Measurements from ENCODE around the gene RPS2. TPM values are rescaled to one million over a fixed set of nuclear protein-coding genes. Genes with fewer than 3 reads are reported as not detected.

Gene RPS2
- total RNA-seq, 1 experiment from 2014 or later: 5,018 TPM

DNA sequence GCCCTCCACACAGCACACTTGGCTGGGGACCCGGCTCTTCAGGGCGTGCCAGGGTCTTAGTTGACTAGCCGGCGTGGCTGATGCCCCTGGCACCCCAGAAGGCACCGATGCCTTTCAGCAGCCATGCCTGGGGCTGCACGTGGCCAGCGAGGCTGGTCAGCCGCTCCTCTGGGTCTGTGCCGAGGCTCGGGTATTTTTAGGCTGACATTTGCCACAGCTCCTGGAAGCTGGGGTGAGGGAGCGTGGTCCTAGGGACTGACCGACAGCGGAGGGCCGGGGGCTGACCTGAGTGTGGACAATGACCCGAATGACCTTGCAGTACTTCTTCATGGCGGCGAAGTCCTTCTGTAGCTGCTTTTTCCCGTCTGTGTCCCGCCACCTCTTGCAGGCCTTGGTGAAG, 14.1 kb downstream of the RPS2 start:
- H3K4me3 ChIP-seq (ENCODE audit: insufficient read depth, low read depth, low read length): no peak overlapping the region
- no peak for DNase-seq
- no peaks in the 10 kb centered on the region; the same call in 1 of the 2 replicates for H3K27me3 ChIP-seq (ENCODE audit: control insufficient read depth, insufficient read depth, low read length)

DNA sequence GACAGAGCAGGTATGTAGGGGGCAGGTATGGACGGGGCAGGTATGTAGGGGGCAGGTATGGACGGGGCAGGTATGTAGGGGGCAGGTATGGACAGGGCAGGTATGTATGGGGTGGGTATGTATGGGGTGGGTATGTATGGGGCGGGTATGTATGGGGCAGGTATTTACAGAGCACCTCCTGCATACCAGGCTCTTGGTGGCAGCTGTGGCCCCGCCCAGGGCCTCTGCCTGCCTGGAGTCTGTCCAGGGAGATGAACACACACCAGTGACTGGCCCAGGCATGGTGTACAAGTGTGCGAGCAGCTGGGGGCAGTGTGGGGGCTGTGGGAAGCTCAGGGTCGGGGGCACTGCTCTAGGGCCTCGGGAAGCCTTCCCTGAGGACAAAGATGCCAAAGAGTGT, 14.6 kb downstream of the RPS2 start:
- no peak for DNase-seq
- Histone ChIP-seq H3K4me3 (ENCODE audit: insufficient read depth, low read depth, low read length) (no peak overlapping the region), H3K36me3 (replicated peaks; ENCODE audit: control insufficient read depth, insufficient read depth, low read length) (no peaks in the 10 kb centered on the region)

More for the DNA sequence above, 14.1 kb downstream of the RPS2 start:
- no peaks in the 10 kb centered on the region for H3K36me3 ChIP-seq (replicated peaks; ENCODE audit: control insufficient read depth, insufficient read depth, low read length)

DNA sequence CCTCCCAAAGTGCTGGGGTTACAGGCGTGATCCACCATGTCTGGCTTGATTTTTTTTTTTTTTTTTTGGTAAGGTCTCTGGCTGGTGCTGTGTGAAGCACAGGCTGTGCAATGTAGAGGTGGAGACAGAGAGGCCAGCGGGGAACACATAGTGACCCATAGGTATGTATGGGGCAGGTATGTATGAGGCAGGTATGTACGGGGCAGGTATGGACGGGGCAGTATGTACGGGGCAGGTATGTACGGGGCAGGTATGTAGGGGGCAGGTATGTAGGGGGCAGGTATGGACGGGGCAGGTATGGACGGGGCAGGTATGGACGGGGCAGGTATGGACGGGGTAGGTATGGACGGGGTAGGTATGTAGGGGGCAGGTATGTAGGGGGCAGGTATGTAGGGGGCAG, 15.1 kb downstream of the RPS2 start:
- H3K27me3 ChIP-seq (ENCODE audit: control insufficient read depth, insufficient read depth, low read length): no peaks in the 10 kb centered on the region; the same call in 1 of the 2 replicates
- H3K4me3 ChIP-seq (ENCODE audit: insufficient read depth, low read depth, low read length): no peak overlapping the region
- H3K36me3 ChIP-seq (replicated peaks; ENCODE audit: control insufficient read depth, insufficient read depth, low read length): no peaks in the 10 kb centered on the region
- DNase-seq: no peak

More for the DNA sequence above, 14.6 kb downstream of the RPS2 start:
- no peaks in the 10 kb centered on the region; the same call in 1 of the 2 replicates for H3K27me3 ChIP-seq (ENCODE audit: control insufficient read depth, insufficient read depth, low read length)

DNA sequence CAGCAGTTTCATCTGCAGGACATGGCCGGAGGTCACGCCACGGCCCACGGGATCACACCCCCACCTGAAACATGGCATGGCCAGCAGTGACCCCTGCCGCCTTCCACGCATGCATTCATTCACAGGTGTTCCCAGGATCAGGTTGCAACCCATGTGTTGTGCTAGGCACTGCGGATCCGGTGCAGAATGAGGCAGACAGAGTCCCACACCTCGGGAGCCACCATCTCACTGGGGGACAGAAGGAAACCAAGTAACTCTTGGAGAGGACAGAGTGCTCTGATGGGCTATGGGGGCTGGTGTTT, 17.3 kb downstream of the RPS2 start:
- Histone ChIP-seq H3K27me3 (ENCODE audit: control insufficient read depth, insufficient read depth, low read length) (peaks cover 1% of the 10 kb centered on the region; the same call in 1 of the 2 replicates), H3K36me3 (replicated peaks; ENCODE audit: control insufficient read depth, insufficient read depth, low read length) (no peaks in the 10 kb centered on the region)
- no peak for DNase-seq

DNA sequence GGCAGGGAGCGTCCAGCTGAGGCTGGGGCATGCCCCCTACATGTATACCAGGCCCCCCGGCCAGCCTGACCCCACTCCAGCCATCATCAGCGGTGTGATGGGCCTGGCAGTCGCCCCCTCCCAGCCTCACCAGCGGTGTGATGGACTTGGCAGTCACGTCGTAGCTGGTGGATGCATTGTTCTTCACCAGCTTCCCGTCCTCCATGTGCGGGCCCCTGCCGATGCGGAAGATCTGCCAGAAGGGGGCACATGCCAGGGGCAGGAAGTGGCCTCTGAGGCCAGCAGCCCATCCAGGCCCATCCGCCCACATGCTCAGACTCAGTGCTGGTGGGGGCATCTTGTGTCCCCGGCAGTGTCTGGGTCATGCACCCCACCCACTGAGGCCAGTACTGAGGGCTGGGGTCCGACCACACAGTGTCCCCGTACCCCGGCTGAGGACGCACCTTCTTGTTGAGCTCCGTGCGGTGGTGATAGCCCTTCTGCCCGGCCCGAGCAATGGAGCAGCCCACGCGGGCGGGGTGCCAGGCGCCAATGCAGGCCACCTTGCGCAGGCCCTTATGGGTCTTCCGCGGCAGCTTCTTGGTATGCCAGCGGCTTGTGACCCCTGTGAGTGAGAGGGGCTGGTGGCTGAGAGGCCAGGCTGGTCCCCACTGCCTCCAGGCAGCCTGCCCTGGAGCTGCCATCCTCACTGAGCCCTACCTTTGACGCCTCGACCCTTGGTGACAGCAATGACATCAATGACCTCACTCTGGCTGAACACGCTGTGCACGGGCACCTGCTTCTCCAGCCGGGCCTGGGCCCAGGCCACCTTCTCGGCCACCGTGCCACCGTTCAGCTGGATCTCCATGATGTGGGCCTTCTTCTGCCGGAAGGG, 17.9 kb downstream of the RPS2 start:
- peaks cover 3% of the 10 kb centered on the region; the same call in 1 of the 2 replicates for H3K27me3 ChIP-seq (ENCODE audit: control insufficient read depth, insufficient read depth, low read length)
- no peak overlapping the region for H3K4me3 ChIP-seq (ENCODE audit: insufficient read depth, low read depth, low read length)
- DNase-seq: peak; percentile 72
- no peaks in the 10 kb centered on the region for H3K36me3 ChIP-seq (replicated peaks; ENCODE audit: control insufficient read depth, insufficient read depth, low read length)

More for the DNA sequence above, 17.3 kb downstream of the RPS2 start:
- H3K4me3 ChIP-seq (ENCODE audit: insufficient read depth, low read depth, low read length): no peak overlapping the region

DNA sequence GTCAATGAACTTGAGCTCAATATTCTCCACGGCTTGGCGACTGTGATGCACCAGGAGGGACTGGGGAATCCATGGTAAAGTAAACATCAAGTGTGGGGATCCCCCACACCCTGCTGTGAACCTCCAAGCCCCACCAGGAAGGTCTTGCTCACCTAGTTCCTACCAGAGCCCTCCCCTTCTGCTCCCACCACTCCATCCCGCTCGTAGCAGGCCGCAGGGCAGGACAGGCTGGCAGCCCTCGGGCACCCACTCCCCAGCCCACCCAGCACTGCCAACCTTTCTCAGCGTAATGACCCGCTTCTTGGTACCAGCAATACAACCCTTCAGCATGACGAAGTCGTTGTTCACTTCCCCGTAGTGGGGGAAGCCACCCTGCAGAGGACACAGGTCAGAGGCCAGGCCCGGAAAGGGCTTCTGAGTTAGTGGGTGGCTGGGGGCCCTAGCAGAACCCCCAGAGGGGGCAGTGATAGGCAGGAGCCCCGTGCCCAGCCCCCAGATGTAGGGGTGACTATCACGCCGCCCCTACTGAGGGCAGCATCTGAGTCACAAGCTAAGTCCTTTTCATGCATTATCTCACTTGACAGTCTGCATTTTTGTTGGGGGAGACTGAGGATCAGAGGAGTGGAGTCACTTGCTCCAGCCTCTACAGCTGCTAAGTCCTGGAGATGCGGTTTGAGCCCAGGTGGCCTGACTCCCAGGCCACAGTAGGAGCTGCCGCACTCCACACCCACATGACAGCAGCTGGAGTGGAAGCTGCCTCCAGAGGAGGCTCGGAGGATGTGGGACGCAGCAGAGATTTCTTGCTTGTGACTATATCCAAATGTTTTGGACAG, 18.9 kb downstream of the RPS2 start:
- DNase-seq: no peak
- 0 out of 2 replicates have a peak, but pooled peaks cover under 1% of the 10 kb centered on the region for H3K36me3 ChIP-seq (replicated peaks; ENCODE audit: control insufficient read depth, insufficient read depth, low read length)
- H3K4me3 ChIP-seq (ENCODE audit: insufficient read depth, low read depth, low read length): no peak overlapping the region
- peaks cover 3% of the 10 kb centered on the region; the same call in 1 of the 2 replicates for H3K27me3 ChIP-seq (ENCODE audit: control insufficient read depth, insufficient read depth, low read length)

DNA sequence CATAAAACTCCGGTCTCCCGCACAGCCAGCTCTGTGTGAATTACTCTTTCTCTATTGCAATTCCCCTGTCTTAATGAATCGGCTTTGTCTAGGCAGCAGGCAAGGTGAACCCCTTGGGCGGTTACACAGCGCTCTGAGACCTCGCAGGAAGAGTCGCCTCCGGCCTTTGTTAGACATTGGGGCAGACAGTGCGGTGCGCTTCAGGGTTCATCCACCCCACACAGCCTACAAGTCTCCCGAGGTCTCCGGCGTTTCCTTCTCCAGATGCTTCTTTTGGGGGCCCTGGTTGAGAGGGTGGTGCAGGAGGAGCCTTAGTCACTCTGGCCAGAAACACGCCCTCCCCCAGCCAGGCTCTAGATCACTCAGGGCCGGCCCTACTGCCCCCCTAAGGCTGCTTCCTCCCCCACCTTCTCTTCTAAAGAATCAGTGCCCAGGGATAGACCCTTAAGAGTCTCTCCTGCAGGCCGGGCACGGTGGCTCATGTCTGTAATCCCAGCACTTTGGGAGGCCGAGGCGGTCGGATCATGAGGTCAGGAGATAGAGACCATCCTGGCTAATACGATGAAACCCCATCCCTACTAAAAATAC, 19.9 kb downstream of the RPS2 start:
- no peak for DNase-seq
- H3K36me3 ChIP-seq (replicated peaks; ENCODE audit: control insufficient read depth, insufficient read depth, low read length): peaks cover 4% of the 10 kb centered on the region
- no peak overlapping the region for H3K4me3 ChIP-seq (ENCODE audit: insufficient read depth, low read depth, low read length)
- peaks cover 3% of the 10 kb centered on the region; the same call in 1 of the 2 replicates for H3K27me3 ChIP-seq (ENCODE audit: control insufficient read depth, insufficient read depth, low read length)

DNA sequence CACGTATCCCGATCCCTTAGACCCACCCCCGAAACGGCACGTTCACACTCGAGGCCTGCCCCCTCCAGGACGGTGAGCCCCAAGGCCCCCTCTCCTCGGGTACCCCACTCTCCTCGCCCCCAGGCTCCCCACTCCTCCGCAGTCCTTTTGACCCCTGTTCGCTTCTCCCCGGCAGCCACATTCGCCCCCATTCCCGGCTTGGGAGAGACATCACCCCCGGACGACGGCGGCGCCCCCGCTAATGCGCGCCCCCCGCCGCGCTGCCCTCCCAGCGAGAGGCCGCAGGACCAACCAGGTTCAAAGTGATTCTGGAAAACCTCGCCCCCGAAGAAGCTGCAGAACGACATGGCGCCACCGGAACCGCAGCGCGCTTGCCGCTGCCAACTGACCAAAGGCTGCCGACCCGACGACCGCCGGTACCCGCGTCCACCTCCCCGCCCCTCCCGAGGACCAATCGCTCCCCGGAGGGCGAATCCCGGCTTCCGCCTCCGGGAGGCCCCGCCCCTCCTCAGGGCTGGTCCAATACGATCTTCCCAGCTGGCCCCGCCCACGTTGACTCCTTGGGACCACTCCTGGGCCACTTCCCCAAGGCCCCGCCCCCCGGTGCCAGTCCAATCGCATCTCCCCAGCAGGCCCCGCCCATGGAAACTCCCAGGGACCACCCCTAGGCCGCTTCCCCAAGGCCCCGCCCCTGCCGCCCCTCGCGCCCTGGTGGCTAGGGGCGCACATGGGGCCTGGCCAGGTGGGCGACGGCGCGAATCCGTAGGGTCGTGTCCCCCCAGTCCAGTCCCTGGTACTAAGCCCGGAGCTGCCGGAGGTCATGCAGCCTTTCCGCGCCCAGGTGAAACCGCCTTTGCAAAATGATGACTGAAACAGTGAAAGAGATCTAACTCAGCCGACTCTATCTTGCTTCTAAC, 21.6 kb downstream of the RPS2 start, which contains the start of gene MSRB1:
MSRB1 (minus strand) TSS at position 390 of the 917 bp plus-strand sequence; CDS start at position 347, 43 bp downstream.
- Histone ChIP-seq H3K27me3 (ENCODE audit: control insufficient read depth, insufficient read depth, low read length) (peaks cover 3% of the 10 kb centered on the region; the same call in 1 of the 2 replicates), H3K4me3 (ENCODE audit: insufficient read depth, low read depth, low read length) (peak within 1 kb of the TSS; percentile 76), H3K36me3 (replicated peaks; ENCODE audit: control insufficient read depth, insufficient read depth, low read length) (peaks cover 8% of the 10 kb centered on the region)
- peak; percentile 100 for DNase-seq

DNA sequence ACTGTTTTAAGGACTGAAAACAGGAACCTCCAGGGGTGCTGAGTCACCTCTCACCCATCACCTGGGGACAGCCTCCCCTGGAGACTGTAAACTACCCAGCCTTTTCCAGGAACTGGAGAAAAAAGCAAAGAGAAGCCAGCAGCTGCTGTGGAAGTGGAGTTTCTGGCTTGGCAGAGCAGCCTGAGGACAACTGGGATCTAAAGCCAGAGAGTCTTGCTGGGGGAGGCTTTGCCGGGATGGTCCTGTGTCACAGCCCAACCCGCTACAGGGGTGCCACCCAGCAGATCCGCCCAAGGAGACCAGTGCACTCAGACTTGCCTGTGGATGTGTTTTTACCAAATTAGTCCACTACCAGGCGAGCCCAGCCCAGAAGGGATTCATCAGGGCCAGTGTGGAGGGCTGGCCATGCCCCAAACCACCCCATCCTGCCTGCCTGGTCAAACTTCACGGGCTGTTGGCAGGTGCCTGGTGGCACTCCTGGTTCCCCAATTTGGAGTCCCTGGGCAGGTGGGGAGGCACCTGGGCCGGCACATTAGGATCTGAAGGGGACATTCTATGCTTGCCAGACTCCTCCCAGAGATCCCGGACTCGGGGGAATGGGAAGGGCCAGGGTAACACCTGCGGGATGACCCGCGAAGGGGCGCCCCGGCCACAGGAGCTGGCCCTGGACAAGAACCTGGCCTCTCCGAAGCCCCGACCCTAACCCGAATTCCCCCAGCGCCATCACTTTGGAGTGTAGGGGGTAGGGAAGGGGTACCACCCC, 22.4 kb downstream of the RPS2 start:
- H3K4me3 ChIP-seq (ENCODE audit: insufficient read depth, low read depth, low read length): peak overlapping the region; percentile 76
- peaks cover 3% of the 10 kb centered on the region; the same call in 1 of the 2 replicates for H3K27me3 ChIP-seq (ENCODE audit: control insufficient read depth, insufficient read depth, low read length)
- H3K36me3 ChIP-seq (replicated peaks; ENCODE audit: control insufficient read depth, insufficient read depth, low read length): peaks cover 8% of the 10 kb centered on the region
- peak; percentile 73 for DNase-seq

DNA sequence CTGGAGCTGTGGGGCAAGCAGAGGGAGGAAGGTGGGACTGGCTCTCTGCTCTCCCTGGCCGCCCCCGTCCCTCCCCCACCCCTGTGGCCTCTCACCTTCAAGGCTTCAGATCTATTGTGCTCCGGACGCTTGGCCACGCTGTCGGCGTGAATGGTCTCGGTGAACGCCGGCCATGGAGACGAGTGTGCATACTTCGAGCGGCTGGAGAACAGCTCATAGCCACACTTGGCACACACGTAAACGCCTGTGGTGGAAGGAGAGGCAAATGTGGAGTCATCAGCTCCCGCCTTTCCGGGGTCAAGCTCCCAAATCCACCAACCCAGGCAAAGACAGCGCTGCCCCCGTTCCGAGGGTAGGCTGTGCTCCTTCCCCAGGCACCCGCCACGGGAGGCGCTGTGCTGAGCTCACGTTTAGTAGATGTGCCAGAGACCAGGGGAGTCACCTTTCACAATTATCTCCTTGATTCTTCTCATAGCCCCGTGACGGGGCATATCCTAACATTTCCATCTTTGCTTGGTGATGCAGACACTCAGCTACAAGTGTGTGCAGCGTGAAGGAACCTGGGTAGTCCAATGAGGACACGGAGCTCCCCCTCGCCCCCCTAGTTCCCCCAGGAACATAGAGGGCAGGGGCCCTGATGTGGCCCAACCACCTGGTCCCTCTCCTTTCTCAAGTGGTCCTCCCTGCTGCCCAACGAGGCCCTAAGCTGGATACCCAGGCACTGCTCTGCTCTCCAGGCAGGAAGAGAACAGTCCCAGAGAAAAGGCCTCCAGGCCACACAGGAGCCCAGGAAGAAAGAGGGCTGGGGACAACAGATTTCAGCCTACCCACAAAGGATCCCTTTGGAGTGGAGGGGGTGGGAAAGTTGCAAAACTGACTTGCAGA, 23.2 kb downstream of the RPS2 start:
- Histone ChIP-seq H3K36me3 (replicated peaks; ENCODE audit: control insufficient read depth, insufficient read depth, low read length) (peaks cover 8% of the 10 kb centered on the region), H3K27me3 (ENCODE audit: control insufficient read depth, insufficient read depth, low read length) (peaks cover 3% of the 10 kb centered on the region; the same call in 1 of the 2 replicates), H3K4me3 (ENCODE audit: insufficient read depth, low read depth, low read length) (no peak overlapping the region)
- peak; percentile 79 for DNase-seq

DNA sequence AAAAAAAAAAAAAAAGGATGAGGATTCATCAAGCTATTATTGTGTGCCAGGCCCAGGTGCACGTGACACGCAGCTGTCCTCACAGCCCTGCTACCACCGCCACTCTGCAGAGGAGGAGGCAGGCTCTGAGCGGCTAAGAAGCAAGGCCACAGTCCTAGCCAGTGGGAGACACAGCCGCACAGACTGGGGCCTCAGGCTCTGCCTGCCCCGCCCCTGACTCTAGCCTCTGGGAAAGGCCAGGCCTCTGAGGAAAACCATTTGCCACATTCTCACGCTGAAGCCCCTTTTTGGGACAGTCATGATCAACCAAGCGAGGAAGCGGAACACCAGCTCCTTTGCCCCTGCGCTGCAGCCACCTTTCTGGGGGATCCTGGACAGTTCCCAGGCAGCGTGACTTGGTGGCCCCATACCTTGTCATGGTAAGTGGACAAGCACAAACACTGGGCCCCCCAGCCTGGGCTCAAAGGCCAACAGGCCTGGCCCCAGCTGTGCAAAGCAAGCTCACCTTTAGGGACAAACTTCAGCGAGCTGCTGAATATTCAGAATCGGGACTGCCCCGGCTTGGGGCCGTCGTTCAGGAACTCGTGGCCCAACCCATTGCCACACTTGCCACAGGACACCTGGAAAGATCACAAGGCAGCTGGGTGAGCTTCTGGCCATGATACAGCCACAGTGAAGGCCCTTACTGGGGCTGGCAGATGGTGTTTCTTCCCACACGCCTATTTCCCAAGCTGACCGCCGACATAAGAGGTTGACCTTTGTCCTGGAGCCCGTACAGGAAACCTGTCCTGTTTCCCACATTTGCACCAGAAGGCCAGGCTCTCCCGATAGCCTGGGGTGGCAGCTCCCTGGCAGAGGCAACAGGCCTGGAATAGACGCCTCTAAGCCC, 24.1 kb downstream of the RPS2 start:
- no peak for DNase-seq
- no peak overlapping the region for H3K4me3 ChIP-seq (ENCODE audit: insufficient read depth, low read depth, low read length)

More for the DNA sequence above, 24.1 kb downstream of the RPS2 start:
- Histone ChIP-seq H3K27me3 (ENCODE audit: control insufficient read depth, insufficient read depth, low read length) (peaks cover 3% of the 10 kb centered on the region; the same call in 1 of the 2 replicates), H3K36me3 (replicated peaks; ENCODE audit: control insufficient read depth, insufficient read depth, low read length) (peaks cover 8% of the 10 kb centered on the region)
